ENCODE results near the gene KIF21B. TPM values are rescaled to one million over a fixed set of nuclear protein-coding genes. Genes with fewer than 3 reads are reported as not detected.

The KIF21B gene
- total RNA-seq, 8 experiments from 2014 or later = 0.09 to 84.7 (median 45.0) TPM

GRCh38 chr1:201039876-201040275 lies 16.4 kb upstream of the KIF21B start:
- Histone ChIP-seq H3K27ac (no peak overlapping the region), H3K4me1 (replicated peaks in 1 of 2) (peaks cover 15 to 30% of the 10 kb centered on the region in 2 donors), H3K4me3 (no peak overlapping the region)
- WGBS, 10 experiments = 20 to 95% (median 83%) methylated on average over 1 to 3 of the region's 5 CpGs; no CpG with 5 or more reads in 6 of the 10 experiments
- in situ Hi-C loops (cut with MboI; ENCODE audit: low pct_unique_long_range_greater_than_20kb in 2 of 9, low sequenced_read_pairs in 9 of 9, unreplicated experiment in 9 of 9) = no loop called here
- ATAC-seq (replicated peaks in 6 of 8) = no peak

- in situ Hi-C loops (cut with MboI; ENCODE audit: low pct_unique_long_range_greater_than_20kb in 2 of 9, low sequenced_read_pairs in 9 of 9, unreplicated experiment in 9 of 9) = no loop called here
- 40 to 100% (median 79%) methylated on average over 1 to 2 of the region's 2 CpGs; no CpG with 5 or more reads in 6 of the 10 experiments for WGBS, 10 experiments
- ATAC-seq (replicated peaks in 6 of 8) = peak in 3 of 8 experiments; percentile 23 to 81 (median 74)
- H3K4me1 ChIP-seq (replicated peaks in 1 of 2) = peaks cover 15 to 30% of the 10 kb centered on the region in 2 donors
- H3K27ac ChIP-seq = no peak overlapping the region
- no peak overlapping the region for H3K4me3 ChIP-seq
Observed at GRCh38 chr1:201039418-201039817, 15.9 kb upstream of the KIF21B start.

- WGBS, 10 experiments = 14 to 80% (median 48%) methylated on average over 1 to 10 of the region's 10 CpGs; no CpG with 5 or more reads in 2 of the 10 experiments
- ATAC-seq (replicated peaks in 6 of 8) = peak in 5 of 8 experiments; percentile 85 to 94 (median 88)
- H3K4me1 ChIP-seq (replicated peaks in 1 of 2) = peaks cover 15 to 30% of the 10 kb centered on the region in 2 donors
- in situ Hi-C loops (cut with MboI; ENCODE audit: low pct_unique_long_range_greater_than_20kb in 2 of 9, low sequenced_read_pairs in 9 of 9, unreplicated experiment in 9 of 9) = no loop called here
- H3K4me3 ChIP-seq = no peak overlapping the region
- peak overlapping the region in 1 of 2 donors; percentile 2 for H3K27ac ChIP-seq
Observed at GRCh38 chr1:201038186-201038876, 14.8 kb upstream of the KIF21B start.

GRCh38 chr1:201036188-201036842 lies 12.8 kb upstream of the KIF21B start:
- ATAC-seq (replicated peaks in 6 of 8) = peak in 5 of 8 experiments; percentile 13 to 34 (median 28)
- in situ Hi-C loops (cut with MboI; ENCODE audit: low pct_unique_long_range_greater_than_20kb in 2 of 9, low sequenced_read_pairs in 9 of 9, unreplicated experiment in 9 of 9) = no loop called here
- H3K4me1 ChIP-seq (replicated peaks in 1 of 2) = peaks cover 15 to 24% of the 10 kb centered on the region in 2 donors
- H3K4me3 ChIP-seq = no peak overlapping the region
- H3K27ac ChIP-seq = no peak overlapping the region
- WGBS, 10 experiments = 10 to 82% (median 69%) methylated on average over 1 to 11 of the region's 12 CpGs; no CpG with 5 or more reads in 1 of the 10 experiments

- in situ Hi-C loops (cut with MboI; ENCODE audit: low pct_unique_long_range_greater_than_20kb in 2 of 9, low sequenced_read_pairs in 9 of 9, unreplicated experiment in 9 of 9) = no loop called here
- no peak overlapping the region for H3K4me3 ChIP-seq
- ATAC-seq (replicated peaks in 6 of 8) = no peak
- 67 to 86% methylated on average over 1 of the region's 4 CpGs; no CpG with 5 or more reads in 8 of the 10 experiments for WGBS, 10 experiments
- peaks cover 15 to 24% of the 10 kb centered on the region in 2 donors for H3K4me1 ChIP-seq (replicated peaks in 1 of 2)
- no peak overlapping the region for H3K27ac ChIP-seq
Observed at GRCh38 chr1:201034671-201035070, 11.2 kb upstream of the KIF21B start.

- 9 to 100% (median 91%) methylated on average over 1 of the region's 1 CpG; no CpG with 5 or more reads in 3 of the 10 experiments for WGBS, 10 experiments
- peaks cover 5 to 7% of the 10 kb centered on the region in 2 donors for H3K4me1 ChIP-seq (replicated peaks in 1 of 2)
- H3K4me3 ChIP-seq = no peak overlapping the region
- ATAC-seq (replicated peaks in 6 of 8) = no peak
- in situ Hi-C loops (cut with MboI; ENCODE audit: low pct_unique_long_range_greater_than_20kb in 2 of 9, low sequenced_read_pairs in 9 of 9, unreplicated experiment in 9 of 9) = no loop called here
- H3K27ac ChIP-seq = no peak overlapping the region
Observed at GRCh38 chr1:201032408-201032807, 8.9 kb upstream of the KIF21B start.

GRCh38 chr1:201028461-201028889 lies 5.0 kb upstream of the KIF21B start:
- no peak for ATAC-seq (replicated peaks in 6 of 8)
- in situ Hi-C loops (cut with MboI; ENCODE audit: low pct_unique_long_range_greater_than_20kb in 2 of 9, low sequenced_read_pairs in 9 of 9, unreplicated experiment in 9 of 9) = no loop called here
- WGBS, 10 experiments = 0 to 98% (median 92%) methylated on average over 1 to 7 of the region's 7 CpGs; no CpG with 5 or more reads in 3 of the 10 experiments
- H3K4me3 ChIP-seq = no peak overlapping the region
- no peak overlapping the region for H3K27ac ChIP-seq
- H3K4me1 ChIP-seq (replicated peaks in 1 of 2) = peaks cover 16 to 19% of the 10 kb centered on the region in 2 donors

GRCh38 chr1:201026836-201027235 lies 3.3 kb upstream of the KIF21B start:
- Histone ChIP-seq H3K27ac (no peak overlapping the region), H3K4me1 (replicated peaks in 1 of 2) (peaks cover 16 to 28% of the 10 kb centered on the region in 2 donors), H3K4me3 (no peak overlapping the region)
- no peak for ATAC-seq (replicated peaks in 6 of 8)
- in situ Hi-C loops (cut with MboI; ENCODE audit: low pct_unique_long_range_greater_than_20kb in 2 of 9, low sequenced_read_pairs in 9 of 9, unreplicated experiment in 9 of 9) = no loop called here
- WGBS, 10 experiments = 48 to 100% (median 84%) methylated on average over 1 to 3 of the region's 3 CpGs; no CpG with 5 or more reads in 3 of the 10 experiments

- no peak overlapping the region for H3K27ac ChIP-seq
- in situ Hi-C loops (cut with MboI; ENCODE audit: low pct_unique_long_range_greater_than_20kb in 2 of 9, low sequenced_read_pairs in 9 of 9, unreplicated experiment in 9 of 9) = no loop called here
- H3K4me1 ChIP-seq (replicated peaks in 1 of 2) = peaks cover 17 to 34% of the 10 kb centered on the region in 2 donors
- 89 to 91% methylated on average over 1 to 3 of the region's 3 CpGs; no CpG with 5 or more reads in 8 of the 10 experiments for WGBS, 10 experiments
- no peak overlapping the region for H3K4me3 ChIP-seq
- no peak for ATAC-seq (replicated peaks in 6 of 8)
Observed at GRCh38 chr1:201026234-201026633, 2.7 kb upstream of the KIF21B start.

- peaks cover 23 to 40% of the 10 kb centered on the region in 2 donors for H3K4me1 ChIP-seq (replicated peaks in 1 of 2)
- in situ Hi-C loops (cut with MboI; ENCODE audit: low pct_unique_long_range_greater_than_20kb in 2 of 9, low sequenced_read_pairs in 9 of 9, unreplicated experiment in 9 of 9) = no loop called here
- no peak overlapping the region for H3K4me3 ChIP-seq
- ATAC-seq (replicated peaks in 6 of 8) = peak in 2 of 8 experiments; percentile 10 to 15
- WGBS, 10 experiments = 40 to 100% (median 66%) methylated on average over 1 to 6 of the region's 7 CpGs; no CpG with 5 or more reads in 4 of the 10 experiments
- H3K27ac ChIP-seq = no peak overlapping the region
Observed at GRCh38 chr1:201025571-201026002, 2.1 kb upstream of the KIF21B start.

GRCh38 chr1:201024625-201024998 lies 1.1 kb upstream of the KIF21B start:
- ATAC-seq (replicated peaks in 6 of 8) = no peak
- H3K27ac ChIP-seq = peak overlapping the region in 1 of 2 donors; percentile 43
- peak overlapping the region in 3 of 5 donors; percentile 70 to 84 (median 77) for H3K4me3 ChIP-seq
- WGBS, 10 experiments = no CpG with 5 or more reads among the region's 2 CpGs
- in situ Hi-C loops (cut with MboI; ENCODE audit: low pct_unique_long_range_greater_than_20kb in 2 of 9, low sequenced_read_pairs in 9 of 9, unreplicated experiment in 9 of 9) = no loop called here
- peaks cover 28 to 45% of the 10 kb centered on the region in 2 donors for H3K4me1 ChIP-seq (replicated peaks in 1 of 2)

GRCh38 chr1:201023920-201024624 lies 558 bp upstream of the KIF21B start:
- Histone ChIP-seq H3K27ac (peak overlapping the region; percentile 8 to 43), H3K4me1 (replicated peaks in 1 of 2) (peaks cover 28 to 45% of the 10 kb centered on the region in 2 donors), H3K4me3 (peak overlapping the region; percentile 63 to 91 (median 77))
- peak in 4 of 8 experiments; percentile 0 to 1 (median 0) for ATAC-seq (replicated peaks in 6 of 8)
- 10 to 100% (median 37%) methylated on average over 2 to 9 of the region's 17 CpGs; no CpG with 5 or more reads in 4 of the 10 experiments for WGBS, 10 experiments
- in situ Hi-C loops (cut with MboI; ENCODE audit: low pct_unique_long_range_greater_than_20kb in 2 of 9, low sequenced_read_pairs in 9 of 9, unreplicated experiment in 9 of 9) = no loop called here

All from motor neuron (in vitro differentiated cells).